GM19397 (cell line): ENCODE data around the gene PRKCE.
"Not testable (repeated sequence)": the region's sequence is repeated elsewhere in the genome, so short reads cannot be mapped to it uniquely, and the experiment has no call there.

Source experiments
- ATAC-seq: cut with Tn5 transposase; IDR thresholded peaks from one replicate; pipeline ENCODE4 v1.9.1; 2021; ENCODE audit warnings: mild to moderate bottlenecking, moderate library complexity; ENCODE audit not compliant: unreplicated experiment

PRKCE gene

GRCh38 chr2:45855374-45855773, 203.9 kb downstream of the PRKCE start:
- ATAC-seq: no peak

GRCh38 chr2:45856391-45857274, 205.2 kb downstream of the PRKCE start:
- no peak for ATAC-seq

- no peak for ATAC-seq
These were observed 205.8 kb downstream of the PRKCE start for GRCh38 chr2:45857275-45857609.

GRCh38 chr2:45857867-45858520, 206.5 kb downstream of the PRKCE start:
- no peak for ATAC-seq

- not testable (repeated sequence) for ATAC-seq
These were observed 207.4 kb downstream of the PRKCE start for GRCh38 chr2:45858872-45859271.

- ATAC-seq: no peak
These were observed 208.2 kb downstream of the PRKCE start for GRCh38 chr2:45859682-45860081.

GRCh38 chr2:45860136-45861121, 209.0 kb downstream of the PRKCE start:
- no peak for ATAC-seq

- ATAC-seq: no peak
These were observed 211.4 kb downstream of the PRKCE start for GRCh38 chr2:45862843-45863242.

- ATAC-seq: no peak
These were observed 212.6 kb downstream of the PRKCE start for GRCh38 chr2:45864121-45864520.

- ATAC-seq: no peak
These were observed 215.9 kb downstream of the PRKCE start for GRCh38 chr2:45867349-45867748.

GRCh38 chr2:45867800-45868199, 216.3 kb downstream of the PRKCE start:
- ATAC-seq: no peak

- no peak for ATAC-seq
These were observed 217.7 kb downstream of the PRKCE start for GRCh38 chr2:45869165-45869501.

GRCh38 chr2:45871025-45871424, 219.6 kb downstream of the PRKCE start:
- ATAC-seq: no peak

GRCh38 chr2:45871541-45871940, 220.1 kb downstream of the PRKCE start:
- ATAC-seq: no peak

GRCh38 chr2:45872211-45872610, 220.7 kb downstream of the PRKCE start:
- no peak for ATAC-seq

- no peak for ATAC-seq
These were observed 222.9 kb downstream of the PRKCE start for GRCh38 chr2:45874344-45874743.

- ATAC-seq: no peak
These were observed 225.1 kb downstream of the PRKCE start for GRCh38 chr2:45876611-45877010.

GRCh38 chr2:45879406-45879805, 227.9 kb downstream of the PRKCE start:
- ATAC-seq: no peak

GRCh38 chr2:45879936-45880335, 228.5 kb downstream of the PRKCE start:
- no peak for ATAC-seq

GRCh38 chr2:45881970-45882581, 230.6 kb downstream of the PRKCE start:
- ATAC-seq: no peak
